ENCODE data around the gene SRPK1.

SRPK1 gene

DNA sequence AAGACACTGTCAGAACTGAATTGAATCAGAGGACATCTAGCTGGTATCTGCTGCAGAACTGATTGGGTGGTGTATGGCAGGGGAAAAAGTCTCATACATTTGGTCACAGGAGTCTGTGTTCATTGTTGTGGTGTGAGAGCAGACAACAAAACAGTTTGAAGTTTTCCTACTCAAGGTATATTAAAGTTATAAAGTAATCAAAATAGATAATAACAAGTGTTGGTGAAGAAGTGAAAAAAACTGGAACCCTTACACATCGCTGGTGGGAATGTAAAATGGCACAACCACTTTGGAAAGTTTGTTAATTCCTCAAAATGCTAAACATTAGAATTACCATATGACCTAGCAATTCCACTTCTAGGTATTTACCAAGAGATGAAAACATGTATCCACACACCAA is 24.7 kb downstream of the SRPK1 start:
- no peak overlapping the region for H3K4me2 ChIP-seq
- H3K9me3 ChIP-seq (replicated peaks in 1 of 11) = peaks cover 6 to 50% (median 31%) of the 10 kb centered on the region in 11 experiments; a peak in 19 of 22 replicates
- no peaks in the 10 kb centered on the region for H3K27me3 ChIP-seq
- peaks cover 0 to 85% (median 60%) of the 10 kb centered on the region in 11 experiments; a peak in 18 of 22 replicates for H4K20me1 ChIP-seq
- peaks cover 9 to 21% (median 13%) of the 10 kb centered on the region in 10 experiments; a peak in 18 of 20 replicates for H3K4me1 ChIP-seq
- H3K9ac ChIP-seq = no peak overlapping the region
- no peak overlapping the region for H3K27ac ChIP-seq
- TF ChIP-seq Cebpa-rat (IDR thresholded peaks at IDR 0.05) = no peak
- H3K4me3 ChIP-seq = no peak overlapping the region
- peaks cover 42 to 90% (median 66%) of the 10 kb centered on the region in 11 experiments for H3K36me3 ChIP-seq

GRCh38 chr6:35895560-35895959 is 25.3 kb downstream of the SRPK1 start:
- no peak for TF ChIP-seq Cebpa-rat (IDR thresholded peaks at IDR 0.05)
- peaks cover 6 to 45% (median 28%) of the 10 kb centered on the region in 11 experiments; a peak in 19 of 22 replicates for H3K9me3 ChIP-seq (replicated peaks in 1 of 11)
- H3K9ac ChIP-seq = no peak overlapping the region
- no peak overlapping the region for H3K4me3 ChIP-seq
- H3K27me3 ChIP-seq = no peaks in the 10 kb centered on the region
- H4K20me1 ChIP-seq = peaks cover 0 to 88% (median 60%) of the 10 kb centered on the region in 11 experiments; a peak in 18 of 22 replicates
- peaks cover 9 to 21% (median 13%) of the 10 kb centered on the region in 10 experiments; a peak in 18 of 20 replicates for H3K4me1 ChIP-seq
- H3K27ac ChIP-seq = no peak overlapping the region
- peaks cover 40 to 88% (median 62%) of the 10 kb centered on the region in 11 experiments for H3K36me3 ChIP-seq
- H3K4me2 ChIP-seq = peak overlapping the region in 1 of 11 experiments; percentile 20; a peak in 1 of 22 replicates

DNA sequence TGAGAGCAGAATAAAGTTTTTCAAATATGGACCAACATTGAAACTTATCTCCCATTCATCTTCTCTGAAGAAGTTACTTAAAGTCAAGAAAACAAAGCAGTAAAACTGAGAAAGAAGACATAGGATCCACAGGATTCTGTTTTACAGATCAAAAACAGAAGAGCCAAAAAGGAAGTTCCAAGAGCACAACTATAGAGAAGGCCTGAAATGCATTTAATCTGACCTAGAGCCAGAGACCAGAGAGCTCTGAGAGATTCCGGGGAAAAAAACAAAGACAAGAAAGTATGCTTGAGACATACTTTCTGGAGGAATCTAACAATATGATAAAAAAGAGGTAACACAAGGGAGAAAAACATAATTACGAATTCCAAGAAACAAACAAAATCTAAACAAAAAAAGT is 26.1 kb downstream of the SRPK1 start:
- Histone ChIP-seq H3K9ac (no peak overlapping the region), H4K20me1 (peaks cover 0 to 84% (median 60%) of the 10 kb centered on the region in 11 experiments; a peak in 18 of 22 replicates), H3K4me1 (peaks cover 9 to 21% (median 13%) of the 10 kb centered on the region in 10 experiments; a peak in 18 of 20 replicates), H3K27ac (no peak overlapping the region), H3K4me2 (no peak overlapping the region), H3K9me3 (replicated peaks in 1 of 11) (peaks cover 3 to 37% (median 20%) of the 10 kb centered on the region in 11 experiments; a peak in 19 of 22 replicates), H3K36me3 (peaks cover 39 to 88% (median 61%) of the 10 kb centered on the region in 11 experiments), H3K4me3 (no peak overlapping the region), H3K27me3 (no peaks in the 10 kb centered on the region)
- TF ChIP-seq Cebpa-rat (IDR thresholded peaks at IDR 0.05) = no peak

GRCh38 chr6:35893246-35893645 is 27.7 kb downstream of the SRPK1 start:
- H3K9me3 ChIP-seq (replicated peaks in 1 of 11) = peaks cover 0 to 22% (median 6%) of the 10 kb centered on the region in 11 experiments; a peak in 8 of 22 replicates
- H3K4me2 ChIP-seq = peak overlapping the region in 4 of 11 experiments; percentile 5 to 23 (median 14); a peak in 4 of 22 replicates
- peaks cover 0 to 69% (median 54%) of the 10 kb centered on the region in 11 experiments; a peak in 18 of 22 replicates for H4K20me1 ChIP-seq
- H3K4me1 ChIP-seq = peaks cover 9 to 21% (median 13%) of the 10 kb centered on the region in 10 experiments; a peak in 18 of 20 replicates
- no peak overlapping the region for H3K27ac ChIP-seq
- H3K9ac ChIP-seq = no peak overlapping the region
- no peaks in the 10 kb centered on the region for H3K27me3 ChIP-seq
- H3K36me3 ChIP-seq = peaks cover 41 to 88% (median 61%) of the 10 kb centered on the region in 11 experiments
- no peak for TF ChIP-seq Cebpa-rat (IDR thresholded peaks at IDR 0.05)
- H3K4me3 ChIP-seq = no peak overlapping the region

- peaks cover 41 to 88% (median 61%) of the 10 kb centered on the region in 11 experiments for H3K36me3 ChIP-seq
- H4K20me1 ChIP-seq = peaks cover 0 to 61% (median 46%) of the 10 kb centered on the region in 11 experiments; a peak in 18 of 22 replicates
- peaks cover 9 to 21% (median 13%) of the 10 kb centered on the region in 10 experiments; a peak in 18 of 20 replicates for H3K4me1 ChIP-seq
- no peak overlapping the region for H3K4me2 ChIP-seq
- peaks cover 0 to 16% (median 3%) of the 10 kb centered on the region in 11 experiments; a peak in 8 of 22 replicates for H3K9me3 ChIP-seq (replicated peaks in 1 of 11)
- no peak overlapping the region for H3K9ac ChIP-seq
- no peaks in the 10 kb centered on the region for H3K27me3 ChIP-seq
- H3K4me3 ChIP-seq = no peak overlapping the region
- H3K27ac ChIP-seq = no peak overlapping the region
- no peak for TF ChIP-seq Cebpa-rat (IDR thresholded peaks at IDR 0.05)
Measured at GRCh38 chr6:35892482-35892881, 28.4 kb downstream of the SRPK1 start.

GRCh38 chr6:35879151-35879550 is 41.7 kb downstream of the SRPK1 start:
- no peak overlapping the region for H3K4me2 ChIP-seq
- H3K4me3 ChIP-seq = no peak overlapping the region
- H3K9ac ChIP-seq = no peak overlapping the region
- no peak for TF ChIP-seq Cebpa-rat (IDR thresholded peaks at IDR 0.05)
- H3K27me3 ChIP-seq = no peaks in the 10 kb centered on the region
- H4K20me1 ChIP-seq = no peaks in the 10 kb centered on the region
- H3K9me3 ChIP-seq (replicated peaks in 1 of 11) = peaks cover 31 to 42% (median 37%) of the 10 kb centered on the region in 11 experiments
- no peaks in the 10 kb centered on the region for H3K4me1 ChIP-seq
- no peak overlapping the region for H3K27ac ChIP-seq
- peaks cover 84 to 100% (median 96%) of the 10 kb centered on the region in 11 experiments for H3K36me3 ChIP-seq

GRCh38 chr6:35876902-35877301 is 44.0 kb downstream of the SRPK1 start:
- H3K27ac ChIP-seq = no peak overlapping the region
- TF ChIP-seq Cebpa-rat (IDR thresholded peaks at IDR 0.05) = no peak

DNA sequence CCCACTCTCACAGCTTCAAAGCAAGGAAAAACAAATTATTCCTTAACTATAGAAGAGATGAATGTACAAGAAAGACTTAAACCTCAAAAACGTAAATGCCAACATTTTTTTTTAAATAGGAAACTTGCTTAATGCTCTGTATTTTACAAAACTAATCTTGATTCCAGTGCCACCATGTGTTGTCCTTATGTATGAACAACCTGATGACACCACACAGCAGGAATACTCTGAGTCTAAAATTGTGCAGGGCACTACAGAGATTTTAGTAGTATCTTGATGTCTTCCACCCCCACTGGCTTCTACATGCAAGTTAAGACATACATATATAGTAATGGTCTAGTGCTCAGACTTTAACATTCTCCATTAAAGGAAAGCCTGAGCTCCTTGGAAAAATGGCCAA is 46.2 kb downstream of the SRPK1 start:
- H3K27me3 ChIP-seq = no peaks in the 10 kb centered on the region
- no peaks in the 10 kb centered on the region for H4K20me1 ChIP-seq
- H3K4me3 ChIP-seq = no peak overlapping the region
- no peak overlapping the region for H3K27ac ChIP-seq
- peaks cover 77 to 100% (median 95%) of the 10 kb centered on the region in 11 experiments for H3K36me3 ChIP-seq
- no peak for TF ChIP-seq Cebpa-rat (IDR thresholded peaks at IDR 0.05)
- no peak overlapping the region for H3K9ac ChIP-seq
- no peak overlapping the region for H3K4me2 ChIP-seq
- no peaks in the 10 kb centered on the region for H3K9me3 ChIP-seq (replicated peaks in 1 of 11)
- peaks cover 0 to 7% (median 0%) of the 10 kb centered on the region in 10 experiments; a peak in 1 of 20 replicates for H3K4me1 ChIP-seq

More at GRCh38 chr6:35876902-35877301, 44.0 kb downstream of the SRPK1 start:
- H3K4me3 ChIP-seq = no peak overlapping the region
- H3K27me3 ChIP-seq = no peaks in the 10 kb centered on the region
- 0 out of 20 replicates have a peak, but pooled peaks cover 0 to under 1% (median 0%) of the 10 kb centered on the region in 10 experiments for H3K4me1 ChIP-seq
- no peak overlapping the region for H3K9ac ChIP-seq
- no peak overlapping the region for H3K4me2 ChIP-seq
- peaks cover 17 to 20% (median 17%) of the 10 kb centered on the region in 11 experiments for H3K9me3 ChIP-seq (replicated peaks in 1 of 11)
- H3K36me3 ChIP-seq = peaks cover 84 to 100% (median 96%) of the 10 kb centered on the region in 11 experiments
- H4K20me1 ChIP-seq = no peaks in the 10 kb centered on the region

- no peak for TF ChIP-seq Cebpa-rat (IDR thresholded peaks at IDR 0.05)
- Histone ChIP-seq H3K27ac (no peak overlapping the region), H4K20me1 (peaks cover 0 to 11% (median 0%) of the 10 kb centered on the region in 11 experiments; a peak in 4 of 22 replicates), H3K4me1 (peaks cover 0 to 9% (median 0%) of the 10 kb centered on the region in 10 experiments; a peak in 2 of 20 replicates), H3K9me3 (replicated peaks in 1 of 11) (peaks cover 0 to 7% (median 1%) of the 10 kb centered on the region in 11 experiments; a peak in 5 of 22 replicates), H3K4me3 (no peak overlapping the region), H3K36me3 (peaks cover 87 to 100% (median 99%) of the 10 kb centered on the region in 11 experiments), H3K27me3 (no peaks in the 10 kb centered on the region), H3K4me2 (no peak overlapping the region; a peak in 1 of 22 replicates), H3K9ac (no peak overlapping the region)
Measured at GRCh38 chr6:35859367-35859766, 61.5 kb downstream of the SRPK1 start.
